Sigmoid colon (tissue), 7 donors: ENCODE data around the gene TCFL5. TPM values are rescaled to one million over a fixed set of nuclear protein-coding genes. Genes with fewer than 3 reads are reported as not detected.
A peak's percentile ranks its signal among the peaks of the same experiment; 100 is the strongest.
"Not testable (repeated sequence)": the region's sequence is repeated elsewhere in the genome, so short reads cannot be mapped to it uniquely, and the experiment has no call there.

Source experiments
- DNase-seq: peaks from one replicate; pipeline ENCODE4 v3.0.0-alpha.2; 2019
- H3K27ac ChIP-seq, 4 donors: fragments of 200-600 bp; sonication (generic); one replicate each; pipeline ENCODE4 v1.5.1; 2016 to 2019; ENCODE audit warnings: mild to moderate bottlenecking in 1 of 4
- H3K27me3 ChIP-seq, 3 donors: fragments of 200-600 bp; sonication (generic); one replicate each; pipeline ENCODE4 v1.5.1; 2019; ENCODE audit warnings: mild to moderate bottlenecking in 1 of 3
- H3K36me3 ChIP-seq, 4 donors: fragments of 200-600 bp; sonication (generic); one replicate each; pipeline ENCODE4 v1.5.1; 2016 to 2019
- H3K4me1 ChIP-seq, 4 donors: fragments of 200-600 bp; sonication (generic); one replicate each; pipeline ENCODE4 v1.5.1; 2017 to 2019
- H3K4me3 ChIP-seq, 4 donors: fragments of 200-600 bp; sonication (generic); one replicate each; pipeline ENCODE4 v1.5.1; 2017 to 2019; ENCODE audit warnings: mild to moderate bottlenecking in 2 of 4, moderate library complexity in 1 of 4
- H3K9me3 ChIP-seq, 4 donors: fragments of 200-600 bp in 3 of 4; sonication (generic) in 3 of 4; one replicate each; pipeline versions ENCODE4 v1.5.1 to v1.6.1; 2013 to 2019
- CTCF ChIP-seq, 4 experiments: fragments of 450-650 bp in 3 of 4; fragments of 200-600 bp in 1 of 4; IDR thresholded peaks; one replicate each; pipeline ENCODE4 v1.5.1; 2016 to 2019; ENCODE audit warnings: antibody characterized with exemption in 4 of 4, mild to moderate bottlenecking in 3 of 4, moderate library complexity in 2 of 4
- EP300 ChIP-seq, 4 donors: sonication (generic); formaldehyde crosslinking; IDR thresholded peaks; one replicate each; pipeline ENCODE4 v1.6.1; 2017; ENCODE audit warnings: antibody characterized with exemption in 4 of 4
- POLR2A ChIP-seq, 2 donors: fragments of 450-650 bp; IDR thresholded peaks; one replicate each; pipeline ENCODE4 v1.6.1; 2016; ENCODE audit warnings: antibody characterized with exemption in 2 of 2, mild to moderate bottlenecking in 2 of 2, moderate library complexity in 2 of 2
- POLR2AphosphoS5 ChIP-seq, 4 donors: sonication (generic); formaldehyde crosslinking; IDR thresholded peaks; one replicate each; pipeline ENCODE4 v1.6.1; 2017; ENCODE audit warnings: antibody characterized with exemption in 4 of 4
- WGBS, 2 donors: extraction: QIAGEN DNeasy Blood & Tissue Kit; methylation state at CpG; one replicate each; pipeline ENCODE4 v1.1.7; 2013; 5-methylcytosine and 5-hydroxymethylcytosine counted together
- intact Hi-C: fragments of 100-400 bp; cut with DNase I; formaldehyde crosslinking; loops from one replicate; pipeline ENCODE4 v1.15.1; 2023
- polyA plus RNA-seq, 3 donors: library from polyadenylated mRNA; stranded (reverse); fragments of 200-250 nt; gene quantifications; one replicate each; pipeline ENCODE4 v1.2.3, GENCODE V29; 2013
- total RNA-seq, 4 donors: library from RNA; depleted of rRNA; stranded (reverse); fragments of >200 nt; gene quantifications; one replicate each; pipeline ENCODE4 v1.1.0, GENCODE V29; 2016
- donor health status: healthy with polysubstance abuse.
- donor health status: Bipolar disorder and iron deficiency.
- donor health status: healthy.

Gene TCFL5
- total and polyA plus RNA-seq, 7 donors: 2.3 to 16.9 (median 8.1) TPM

GRCh38 chr20:62856931-62857619 is 4.5 kb downstream of the TCFL5 start:
- H3K27me3 ChIP-seq: peaks cover 0 to 8% (median 0%) of the 10 kb centered on the region in 3 donors
- peaks cover 0 to 18% (median 14%) of the 10 kb centered on the region in 4 donors for H3K4me1 ChIP-seq
- peaks cover 0 to 43% (median 6%) of the 10 kb centered on the region in 4 donors for H3K36me3 ChIP-seq
- TF ChIP-seq CTCF (IDR thresholded peaks at IDR 0.05): no peak
- intact Hi-C loops: no loop called here
- peak; percentile 57 for DNase-seq
- no peaks in the 10 kb centered on the region for H3K9me3 ChIP-seq
- H3K27ac ChIP-seq: no peak overlapping the region
- 90 to 93% methylated on average over 25 of the region's 25 CpGs for WGBS, 2 donors
- H3K4me3 ChIP-seq: no peak overlapping the region

- H3K9me3 ChIP-seq: no peaks in the 10 kb centered on the region
- intact Hi-C loops: no loop called here
- H3K4me1 ChIP-seq: peaks cover 0 to 10% (median 4%) of the 10 kb centered on the region in 4 donors
- peaks cover 0 to 2% (median 0%) of the 10 kb centered on the region in 3 donors for H3K27me3 ChIP-seq
- H3K4me3 ChIP-seq: no peak overlapping the region
- WGBS, 2 donors: 87 to 96% methylated on average over 5 of the region's 5 CpGs
- H3K27ac ChIP-seq: no peak overlapping the region
- H3K36me3 ChIP-seq: peaks cover 0 to 46% (median 6%) of the 10 kb centered on the region in 4 donors
- DNase-seq: peak; percentile 14
- TF ChIP-seq POLR2A (IDR thresholded peaks at IDR 0.05): no peak
Measured at GRCh38 chr20:62855120-62855519, 6.5 kb downstream of the TCFL5 start.

- intact Hi-C loops: no loop called here
- Histone ChIP-seq H3K4me1 (no peaks in the 10 kb centered on the region), H3K27me3 (no peaks in the 10 kb centered on the region), H3K9me3 (no peaks in the 10 kb centered on the region), H3K36me3 (peaks cover 0 to 51% (median 6%) of the 10 kb centered on the region in 4 donors), H3K27ac (no peak overlapping the region), H3K4me3 (no peak overlapping the region)
- DNase-seq: peak; percentile 27
- WGBS, 2 donors: 96% methylated on average over 13 of the region's 13 CpGs
- no peak for TF ChIP-seq EP300 (IDR thresholded peaks at IDR 0.05)
- no peak for TF ChIP-seq POLR2A (IDR thresholded peaks at IDR 0.05)
- no peak for TF ChIP-seq POLR2AphosphoS5 (IDR thresholded peaks at IDR 0.05)
- no peak for TF ChIP-seq CTCF (IDR thresholded peaks at IDR 0.05)
Measured at GRCh38 chr20:62854121-62854520, 7.5 kb downstream of the TCFL5 start.

- peaks cover 0 to 54% (median 6%) of the 10 kb centered on the region in 4 donors for H3K36me3 ChIP-seq
- 93 to 96% methylated on average over 6 of the region's 6 CpGs for WGBS, 2 donors
- H3K4me1 ChIP-seq, H3K27ac ChIP-seq, H3K27me3 ChIP-seq, H3K4me3 ChIP-seq, intact Hi-C loops, H3K9me3 ChIP-seq: not testable (repeated sequence)
- peak; percentile 11 for DNase-seq
Measured at GRCh38 chr20:62853304-62853703, 8.3 kb downstream of the TCFL5 start.

GRCh38 chr20:62852841-62853240 is 8.8 kb downstream of the TCFL5 start:
- Histone ChIP-seq H3K27ac (no peak overlapping the region), H3K9me3 (no peaks in the 10 kb centered on the region), H3K4me3 (no peak overlapping the region), H3K36me3 (peaks cover 0 to 54% (median 6%) of the 10 kb centered on the region in 4 donors), H3K4me1 (no peaks in the 10 kb centered on the region), H3K27me3 (no peaks in the 10 kb centered on the region)
- 97 to 98% methylated on average over 12 of the region's 12 CpGs for WGBS, 2 donors
- TF ChIP-seq POLR2A (IDR thresholded peaks at IDR 0.05) (no peak), CTCF (IDR thresholded peaks at IDR 0.05) (no peak), EP300 (IDR thresholded peaks at IDR 0.05) (no peak), POLR2AphosphoS5 (IDR thresholded peaks at IDR 0.05) (no peak)
- DNase-seq: no peak
- intact Hi-C loops: no loop called here

GRCh38 chr20:62852196-62852595 is 9.4 kb downstream of the TCFL5 start:
- H3K27me3 ChIP-seq: no peaks in the 10 kb centered on the region
- no peaks in the 10 kb centered on the region for H3K9me3 ChIP-seq
- no peak overlapping the region for H3K27ac ChIP-seq
- 91 to 93% methylated on average over 8 of the region's 8 CpGs for WGBS, 2 donors
- no peak for DNase-seq
- TF ChIP-seq POLR2A (IDR thresholded peaks at IDR 0.05): no peak
- no peak for TF ChIP-seq POLR2AphosphoS5 (IDR thresholded peaks at IDR 0.05)
- no peak for TF ChIP-seq EP300 (IDR thresholded peaks at IDR 0.05)
- no peak for TF ChIP-seq CTCF (IDR thresholded peaks at IDR 0.05)
- no peak overlapping the region for H3K4me3 ChIP-seq
- H3K4me1 ChIP-seq: no peaks in the 10 kb centered on the region
- peaks cover 0 to 51% (median 5%) of the 10 kb centered on the region in 4 donors for H3K36me3 ChIP-seq
- intact Hi-C loops: no loop called here
